Endothelial cell of umbilical vein (primary cell): Measurements from ENCODE around the gene PRTN3. TPM values are rescaled to one million over a fixed set of nuclear protein-coding genes. Genes with fewer than 3 reads are reported as not detected.

Experiments used
- BruUV-seq: library from RNA; stranded (reverse); fragments of 400-500 nt; replicated peaks from 2 replicates; lab custom pipeline; 2021; lab: Mats Ljungman, UMichigan
- CTCF ChIA-PET: fragments of 300-600, 350-600 bp; sonication (Branson Sonifier 250); formaldehyde crosslinking; loops from one replicate; lab custom pipeline; 2021; ENCODE audit warnings: antibody characterized with exemption, inconsistent platforms; lab: Charles Lee
- POLR2A ChIA-PET: fragments of 300-600, 350-600 bp; sonication (Branson Sonifier 250); formaldehyde crosslinking; loops from one replicate; lab custom pipeline; 2021; ENCODE audit warnings: antibody characterized with exemption, inconsistent platforms; lab: Charles Lee
- DNase-seq: peaks from one replicate; pipeline ENCODE4 v3.0.0-alpha.2; 2011; ENCODE audit warnings: low read depth, low spot score
- FAIRE-seq: peaks from 2 replicates; lab custom pipeline; 2011; peaks lifted over from hg19 to GRCh38; lab: Jason Lieb, UNC
- H2AFZ ChIP-seq: 2 replicates; pipeline ENCODE4 v1.6.0; 2012; ENCODE audit warnings: low read depth, low read length, control low read depth, inconsistent platforms
- H3K27ac ChIP-seq: 2 replicates; pipeline ENCODE4 v1.5.1; 2011; ENCODE audit warnings: low read depth, mild to moderate bottlenecking, control low read depth, low read length, moderate library complexity; ENCODE audit not compliant: insufficient read depth
- H3K27me3 ChIP-seq, 2 experiments: 2 replicates each; pipeline versions ENCODE4 v1.6.0 to v1.6.1; 2011; ENCODE audit warnings: low read length in 2 of 2, mixed read lengths in 1 of 2; ENCODE audit not compliant: control insufficient read depth in 2 of 2, insufficient read depth in 2 of 2
- H3K36me3 ChIP-seq, 2 experiments: 2 replicates in 1 of 2; 3 replicates in 1 of 2; pipeline ENCODE4 v1.5.1; 2011; ENCODE audit warnings: low read length in 2 of 2, mild to moderate bottlenecking in 1 of 2, moderate library complexity in 1 of 2; ENCODE audit not compliant: control insufficient read depth in 2 of 2, insufficient read depth in 2 of 2; ENCODE audit errors: extremely low read depth in 1 of 2
- H3K4me1 ChIP-seq: 3 replicates; pipeline ENCODE4 v1.5.1; 2011; ENCODE audit warnings: mild to moderate bottlenecking, low read length; ENCODE audit not compliant: control insufficient read depth, insufficient read depth; ENCODE audit errors: extremely low read depth
- H3K4me2 ChIP-seq: 2 replicates; pipeline ENCODE4 v1.6.1; 2011; ENCODE audit warnings: low read length, control low read depth, mixed read lengths; ENCODE audit not compliant: insufficient read depth
- H3K4me3 ChIP-seq, 3 experiments: fragments of 200-600 bp in 1 of 3; sonication (generic), shearing (Covaris generic) in 1 of 3; replicated peaks in 1 of 3; 2 replicates each; pipeline ENCODE4 v1.5.1; 2011 to 2016; ENCODE audit warnings: control low read depth in 3 of 3, low read length in 3 of 3, mild to moderate bottlenecking in 2 of 3, inconsistent platforms in 1 of 3, low read depth in 1 of 3, moderate library complexity in 1 of 3; ENCODE audit not compliant: insufficient read depth in 1 of 3
- H3K79me2 ChIP-seq: 2 replicates; pipeline ENCODE4 v1.6.0; 2012; ENCODE audit warnings: low read length, inconsistent platforms; ENCODE audit not compliant: control insufficient read depth, insufficient read depth
- H3K9ac ChIP-seq: replicated peaks from 2 replicates; pipeline ENCODE3; 2011; ENCODE audit warnings: low read length, control low read depth; ENCODE audit not compliant: insufficient read depth; ENCODE audit errors: extremely low read depth
- H3K9me1 ChIP-seq: replicated peaks from 3 replicates; pipeline ENCODE4 v1.6.0; 2011; ENCODE audit warnings: mild to moderate bottlenecking, low read length; ENCODE audit not compliant: control insufficient read depth, insufficient read depth; ENCODE audit errors: extremely low read depth
- H3K9me3 ChIP-seq: replicated peaks from 2 replicates; pipeline ENCODE4 v1.5.1; 2012; ENCODE audit warnings: low read length, inconsistent platforms; ENCODE audit not compliant: control insufficient read depth, insufficient read depth
- H4K20me1 ChIP-seq: replicated peaks from 2 replicates; pipeline ENCODE3; 2011; ENCODE audit warnings: mild to moderate bottlenecking, low read length; ENCODE audit not compliant: control insufficient read depth, insufficient read depth; ENCODE audit errors: extremely low read depth
- CTCF ChIP-seq, 2 donors: IDR thresholded peaks; 1 replicate in 1 of 2; 2 replicates in 1 of 2; pipeline ENCODE4 v1.5.1; 2011; ENCODE audit warnings: low read length in 2 of 2, mild to moderate bottlenecking in 2 of 2, moderate library complexity in 2 of 2, control low read depth in 1 of 2, inconsistent platforms in 1 of 2, low read depth in 1 of 2; ENCODE audit not compliant: insufficient read depth in 1 of 2; ENCODE audit errors: extremely low read depth in 1 of 2
- EZH2 ChIP-seq: IDR thresholded peaks from 2 replicates; pipeline ENCODE4 v1.6.1; 2012; ENCODE audit warnings: borderline replicate concordance, low read depth, mild to moderate bottlenecking, moderate library complexity, low read length, inconsistent platforms; ENCODE audit not compliant: severe bottlenecking
- FOS ChIP-seq: IDR thresholded peaks from 2 replicates; pipeline ENCODE4 v1.6.1; 2011; ENCODE audit warnings: mild to moderate bottlenecking, low read length, moderate library complexity, borderline replicate concordance; ENCODE audit not compliant: insufficient read depth
- GATA2 ChIP-seq: IDR thresholded peaks from 2 replicates; pipeline ENCODE4 v1.7.0; 2011; ENCODE audit warnings: low read depth, mild to moderate bottlenecking, moderate library complexity, mixed read lengths, low read length; ENCODE audit not compliant: insufficient read length, insufficient read depth
- JUN ChIP-seq: IDR thresholded peaks from 2 replicates; pipeline ENCODE4 v1.6.1; 2011; ENCODE audit warnings: borderline replicate concordance, low read depth; ENCODE audit not compliant: insufficient read length, insufficient read depth
- MYC ChIP-seq: IDR thresholded peaks from one replicate; pipeline ENCODE4 v1.6.1; 2011; ENCODE audit warnings: mild to moderate bottlenecking, low read depth, low read length
- POLR2A ChIP-seq: IDR thresholded peaks from 2 replicates; pipeline ENCODE4 v1.6.1; 2012; ENCODE audit warnings: low read depth, mild to moderate bottlenecking, control low read depth, low read length
- POLR2AphosphoS5 ChIP-seq: IDR thresholded peaks from 2 replicates; pipeline ENCODE4 v1.6.1; 2012; ENCODE audit warnings: low read depth, mild to moderate bottlenecking, control low read depth, low read length, moderate library complexity; ENCODE audit not compliant: insufficient read depth
- dilution Hi-C: fragments of 300-500 bp; cut with MboI; formaldehyde crosslinking; loops from one replicate; pipeline ENCODE4 v1.15.0; 2019; ENCODE audit warnings: low sequenced_read_pairs; ENCODE audit not compliant: extremely low pct_ligation_motif_present
- intact Hi-C: fragments of 100-400 bp; cut with micrococcal nuclease; formaldehyde crosslinking; loops from one replicate; pipeline ENCODE4 v1.10.0; 2022
- polyA plus RNA-seq, 4 experiments: library from polyadenylated mRNA; depleted of rRNA in 3 of 4; stranded (reverse) in 3 of 4; unstranded in 1 of 4; fragments of >200 nt; gene quantifications; 2 replicates each; pipeline versions ENCODE4 v1.2.1 to v1.2.3, GENCODE V29; 2011 to 2012; ENCODE audit warnings: missing spikeins in 1 of 4
- total RNA-seq: library from RNA; stranded (reverse); gene quantifications from 2 replicates; pipeline ENCODE4 v1.2.3, GENCODE V29; 2021
- TF ChIP-seq, protein P1 (sequence below): IDR thresholded peaks from 2 replicates; pipeline ENCODE4 v1.6.1; 2011; ENCODE audit not compliant: insufficient read depth, insufficient read length

Gene PRTN3
- total and polyA plus RNA-seq, 2 donors (not counting 3 experiments of a cell fraction or from before 2014, with no cell fraction given) = not detected

- no peaks in the 10 kb centered on the region for H4K20me1 ChIP-seq
- H2AFZ ChIP-seq = no peak within 1 kb of the TSS
- no peaks in the 10 kb centered on the region for H3K4me1 ChIP-seq
- no peaks in the 10 kb centered on the region for H3K79me2 ChIP-seq
- BruUV-seq = no TSS peak
- H3K4me2 ChIP-seq = no peak within 1 kb of the TSS
- ChIA-PET CTCF (interaction anchor here (0.6 kb wide), 1 partner anchor 33 kb away, joined by 5 read pairs; no protein-coding TSS in a partner anchor), POLR2A (no interaction called here)
- H3K27me3 ChIP-seq = no peaks in the 10 kb centered on the region
- H3K9me1 ChIP-seq = no peaks in the 10 kb centered on the region
- FAIRE-seq (no peak), DNase-seq (no peak)
- intact Hi-C loops (no loop called here), dilution Hi-C loops (no loop called here)
- H3K4me3 ChIP-seq = no peak within 1 kb of the TSS
- H3K9me3 ChIP-seq = no peaks in the 10 kb centered on the region
- TF ChIP-seq EZH2 (no peak), MYC (no peak), FOS (no peak), CTCF (IDR thresholded peaks at IDR 0.05; ENCODE audit: extremely low read depth in 1 of 2, insufficient read depth in 1 of 2, low read depth in 1 of 2, low read length in 2 of 2) (no peak), JUN (no peak), POLR2A (no peak), GATA2 (no peak), POLR2AphosphoS5 (no peak)
- TF ChIP-seq, protein P1, sequence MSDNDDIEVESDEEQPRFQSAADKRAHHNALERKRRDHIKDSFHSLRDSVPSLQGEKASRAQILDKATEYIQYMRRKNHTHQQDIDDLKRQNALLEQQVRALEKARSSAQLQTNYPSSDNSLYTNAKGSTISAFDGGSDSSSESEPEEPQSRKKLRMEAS = no peak
- H3K27ac ChIP-seq = no peak within 1 kb of the TSS
- no peak within 1 kb of the TSS for H3K9ac ChIP-seq
- no peaks in the 10 kb centered on the region for H3K36me3 ChIP-seq
Measured at GRCh38 chr19:827710-828321, 13.0 kb upstream of the PRTN3 start, which contains the start of gene AZU1. Gene AZU1 (plus strand): TSS chr19:827837. CDS start chr19:827847, 10 bp downstream.
